Measurements from ENCODE around the gene ITGAD.
"Not testable (repeated sequence)": the region's sequence is repeated elsewhere in the genome, so short reads cannot be mapped to it uniquely, and the experiment has no call there.

ITGAD gene

DNA sequence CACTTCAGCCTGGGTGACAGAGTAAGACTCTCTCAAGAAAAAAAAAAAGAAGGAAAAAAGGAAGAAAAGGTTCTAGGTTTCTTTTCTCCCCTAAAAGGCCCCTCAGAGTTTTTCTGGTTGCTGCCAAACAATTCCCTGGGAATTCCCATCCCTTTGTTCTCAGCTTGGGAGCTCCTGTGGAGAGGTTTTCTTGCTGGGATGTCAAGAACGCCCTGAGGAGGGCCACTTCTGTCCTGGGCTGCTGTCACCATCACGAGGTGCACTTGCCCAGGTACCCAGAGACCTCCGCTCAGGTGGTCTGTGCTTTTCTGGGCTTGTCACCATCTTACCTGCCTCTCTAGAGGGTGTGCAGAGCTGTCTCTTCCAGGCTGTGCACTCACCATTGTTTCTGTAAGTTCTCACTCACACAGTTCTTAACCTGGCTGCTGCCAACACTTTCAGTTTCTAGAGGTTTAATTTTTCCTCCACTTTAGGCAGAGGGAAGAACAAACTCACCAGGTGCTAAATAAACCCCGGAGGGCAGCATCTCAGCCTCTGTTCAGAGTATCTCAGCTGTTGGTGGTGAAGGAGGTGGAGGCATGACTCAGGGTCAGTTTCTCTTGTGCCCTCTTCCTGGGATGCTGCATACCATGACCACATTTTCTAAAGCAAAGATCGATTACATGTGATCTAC, 37.4 kb downstream of the ITGAD start:
- no peak for DNase-seq (ENCODE audit: low read depth)

DNA sequence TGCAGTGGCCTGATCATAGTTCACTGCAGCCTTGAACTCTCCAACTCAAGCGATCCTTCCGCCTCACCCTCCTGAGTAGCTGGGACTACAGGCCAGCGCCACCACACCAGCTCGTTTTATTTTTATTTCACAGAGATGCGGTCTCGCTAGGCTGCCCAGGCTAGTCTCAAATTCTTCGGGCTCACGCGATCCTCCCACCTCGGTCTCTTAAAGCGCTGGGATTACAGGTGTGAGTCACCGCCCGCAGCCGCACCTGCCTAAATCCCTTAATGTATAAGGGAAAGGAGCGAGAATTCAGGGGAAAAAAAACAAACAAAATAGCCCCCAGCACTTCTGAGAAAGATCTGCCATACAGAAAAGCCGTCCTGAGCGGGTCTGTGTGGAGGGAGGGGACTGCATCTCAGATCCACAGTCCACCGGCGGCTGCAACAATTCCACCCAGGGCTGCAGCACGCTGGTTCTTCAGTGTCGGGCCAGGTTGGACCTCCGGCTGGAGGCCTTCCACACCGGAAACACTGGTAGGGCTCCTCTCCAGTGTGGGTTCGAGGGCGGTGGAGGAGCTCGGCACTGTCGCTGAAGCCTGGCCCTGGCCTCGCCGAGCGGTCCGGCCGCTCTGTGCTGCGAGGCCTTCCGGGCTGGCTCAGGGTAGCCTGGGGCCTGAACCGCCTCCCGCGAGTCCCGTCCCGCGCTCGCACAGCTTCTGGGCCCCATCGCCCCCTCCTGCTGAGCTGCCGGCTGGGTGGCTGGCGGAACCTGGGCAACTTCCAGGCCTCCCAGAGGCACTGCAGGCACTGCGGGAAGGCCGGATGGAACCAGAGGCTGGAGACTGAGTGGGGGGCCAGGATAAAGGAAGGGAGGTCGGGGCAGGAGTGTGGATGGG, 42.4 kb downstream of the ITGAD start:
- no peak for DNase-seq (ENCODE audit: low read depth)

DNA sequence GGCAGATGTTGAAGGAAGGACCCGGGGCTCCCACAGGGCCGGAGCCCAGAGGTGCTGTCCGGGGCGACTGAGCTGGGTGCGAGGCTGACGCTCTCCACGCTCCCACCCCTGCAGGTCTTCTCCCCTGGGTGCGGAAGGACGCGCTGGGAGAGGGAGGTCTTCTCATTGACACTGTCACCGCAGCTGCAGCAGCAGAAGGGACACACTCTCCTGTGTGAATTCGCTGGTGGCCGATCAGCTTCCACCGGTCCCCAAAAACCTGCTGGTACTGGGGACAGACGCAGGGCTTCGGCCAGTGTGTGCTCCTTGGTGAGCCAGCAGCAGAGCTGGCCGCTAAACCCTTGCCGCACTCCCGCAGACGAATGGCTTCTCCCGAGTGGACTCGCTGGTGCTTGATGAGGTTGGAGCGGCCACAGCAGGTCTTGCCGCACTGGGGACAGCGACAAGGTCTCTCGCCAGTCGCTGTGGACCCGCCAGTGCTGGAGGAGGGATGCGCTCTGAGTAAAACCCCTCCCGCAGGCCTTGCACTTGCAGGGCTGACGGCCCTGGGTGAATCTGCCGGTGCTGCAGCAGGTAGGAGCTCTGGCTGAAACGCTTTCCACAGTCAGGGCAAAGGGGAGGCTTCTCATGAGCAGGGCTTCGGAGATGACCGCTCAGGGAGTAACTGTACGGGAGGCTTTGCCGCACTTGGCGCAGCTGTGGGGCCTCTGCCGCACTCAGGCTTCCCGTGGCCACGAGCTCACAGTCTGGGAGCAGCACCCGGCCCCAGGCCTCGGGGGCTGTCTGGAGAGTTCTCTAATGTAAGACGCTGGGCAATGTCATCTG, 43.3 kb downstream of the ITGAD start:
- no peak for DNase-seq (ENCODE audit: low read depth)

DNA sequence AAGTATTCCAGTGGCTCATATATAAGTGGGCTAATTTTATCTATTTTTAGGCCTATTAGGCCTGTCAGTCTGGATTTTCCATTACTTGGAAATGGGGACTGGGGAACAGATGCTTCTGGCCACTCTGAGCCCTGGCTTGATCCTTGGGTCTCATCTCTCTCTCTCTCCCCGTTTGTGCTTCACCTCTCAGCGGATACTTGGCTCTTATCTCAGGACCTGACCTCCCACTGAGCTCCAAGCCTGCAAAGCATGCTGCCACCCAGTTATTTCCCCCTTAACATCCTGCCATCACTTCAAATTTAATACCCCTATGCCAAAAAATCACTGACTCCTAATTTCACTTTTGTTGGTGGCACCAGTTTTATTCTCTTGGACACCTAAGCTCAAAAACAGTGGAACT, 45.3 kb downstream of the ITGAD start:
- no peak for DNase-seq (ENCODE audit: low read depth)

DNA sequence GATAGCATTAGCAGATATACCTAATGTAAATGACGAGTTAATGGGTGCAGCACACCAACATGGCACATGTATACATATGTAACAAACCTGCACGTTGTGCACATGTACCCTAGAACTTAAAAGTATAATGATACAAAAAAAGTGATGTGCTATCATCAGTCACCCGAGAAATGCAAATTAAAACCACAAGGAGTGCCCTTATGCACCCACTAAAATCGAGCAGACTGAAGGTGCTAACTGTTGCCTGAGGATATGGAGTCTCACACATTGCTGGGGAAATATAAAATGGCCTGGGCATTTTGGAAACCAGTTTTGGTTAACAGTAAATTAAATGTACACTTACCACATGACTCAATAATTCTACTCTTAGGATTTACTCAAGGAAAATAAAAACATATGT, 45.9 kb downstream of the ITGAD start:
- not testable (repeated sequence) for DNase-seq (ENCODE audit: low read depth)

DNA sequence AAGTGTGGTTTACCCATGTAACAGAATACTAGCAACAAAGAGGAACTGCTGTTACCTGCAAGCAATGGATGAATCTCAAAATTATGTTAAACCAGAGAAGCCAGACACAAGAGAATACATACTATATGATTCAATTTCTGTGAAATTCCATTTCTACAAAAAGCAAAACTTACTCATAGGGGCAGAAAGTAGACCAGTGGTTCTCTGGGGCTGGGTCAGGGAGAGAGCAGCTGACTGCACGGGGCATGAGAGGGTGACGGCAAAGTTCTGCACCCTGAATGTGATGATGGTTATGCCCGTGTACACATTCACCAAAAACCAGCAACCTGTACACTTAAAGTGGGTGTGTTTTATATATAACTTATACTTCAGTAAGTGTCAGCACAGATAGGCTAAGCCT, 46.4 kb downstream of the ITGAD start:
- DNase-seq (ENCODE audit: low read depth), result no peak

DNA sequence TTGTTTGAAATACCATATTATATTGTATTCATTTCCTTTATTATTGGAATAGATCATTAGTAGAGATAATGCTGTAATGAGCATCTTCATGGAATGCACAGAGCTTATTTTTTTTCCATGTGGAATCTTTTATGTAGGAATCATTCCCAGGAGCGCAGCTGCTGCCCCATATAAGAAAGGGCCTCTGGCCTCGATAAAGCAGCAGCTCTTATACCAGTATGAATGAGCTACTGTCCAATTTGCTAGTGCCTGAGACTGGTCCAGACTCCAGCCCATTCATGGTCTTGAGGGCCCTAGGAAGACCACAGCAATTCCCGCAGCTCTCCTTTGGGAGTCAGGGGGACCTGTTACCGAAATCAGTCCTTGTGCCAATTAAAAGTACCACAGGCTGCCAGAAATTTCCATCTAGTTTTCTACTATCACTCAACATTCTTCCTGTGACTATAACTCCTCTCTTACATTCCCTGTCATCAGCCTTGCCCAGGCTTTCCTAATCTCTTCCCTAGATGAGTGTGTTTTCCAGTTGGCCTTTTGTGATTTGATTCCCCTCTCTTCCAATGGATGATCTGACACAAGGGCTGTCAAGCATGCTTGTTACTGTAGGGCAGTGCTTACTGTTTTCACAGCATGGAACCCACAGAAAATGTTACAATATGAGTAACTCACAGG, 47.5 kb downstream of the ITGAD start:
- no peak for DNase-seq (ENCODE audit: low read depth)

DNA sequence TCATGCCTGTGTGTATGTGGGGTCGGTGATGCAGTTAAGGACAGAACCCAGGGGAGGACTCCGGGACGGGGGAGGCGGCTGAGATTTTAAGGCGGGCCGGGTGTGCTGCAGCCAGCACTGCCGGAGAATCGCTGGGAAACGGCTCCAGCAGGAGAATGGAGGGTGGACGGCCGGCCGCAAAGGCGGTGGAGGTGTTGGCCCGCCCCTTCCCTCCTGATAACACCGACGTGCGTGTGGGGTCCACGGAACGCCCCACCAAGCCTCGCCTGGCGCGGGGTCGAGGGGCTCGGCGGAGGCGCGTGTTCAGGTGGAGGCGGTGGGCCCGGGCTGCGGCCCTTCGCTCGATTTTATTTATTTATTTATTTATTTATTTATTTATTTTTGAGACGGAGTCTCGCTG, 48.8 kb downstream of the ITGAD start:
- DNase-seq (ENCODE audit: low read depth), result no peak

DNA sequence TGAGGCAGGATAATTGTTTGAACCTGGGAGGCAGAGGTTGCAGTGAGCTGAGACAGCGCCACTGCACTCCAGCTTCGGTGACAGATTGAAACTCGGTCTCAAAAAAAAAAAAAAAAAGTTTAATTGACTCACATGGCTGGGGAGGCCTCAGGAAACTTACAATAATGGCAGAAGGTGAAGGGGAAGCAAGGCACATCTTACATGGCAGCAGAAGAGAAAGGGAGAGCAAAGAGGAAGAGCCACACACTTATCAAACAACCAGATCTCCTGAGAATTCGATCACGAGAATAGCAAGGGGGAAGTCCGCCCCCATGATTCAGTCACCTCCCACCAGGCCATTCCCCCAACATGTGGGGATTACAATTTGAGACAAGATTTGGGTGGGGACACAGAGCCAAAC, 52.8 kb downstream of the ITGAD start:
- DNase-seq (ENCODE audit: low read depth), result not testable (repeated sequence)

DNA sequence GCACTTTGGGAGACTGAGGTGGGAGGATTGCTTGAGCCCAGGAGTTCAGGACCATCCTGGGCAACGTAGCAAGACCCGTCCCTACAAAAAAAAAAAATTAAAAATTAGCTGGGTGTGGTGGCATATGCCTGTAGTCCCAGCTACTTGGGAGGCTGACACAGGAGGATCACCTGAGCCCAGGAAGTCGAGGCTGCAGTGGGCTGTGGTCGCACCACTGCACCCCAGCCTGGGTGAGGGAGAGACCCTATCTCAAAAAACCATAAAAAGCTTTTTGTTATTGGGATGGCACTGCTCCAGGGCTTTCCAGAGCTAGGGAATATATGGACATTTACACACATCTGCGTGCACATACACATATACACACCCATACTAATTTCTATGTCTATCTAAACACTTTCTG, 58.1 kb downstream of the ITGAD start:
- DNase-seq (ENCODE audit: low read depth), result no peak

DNA sequence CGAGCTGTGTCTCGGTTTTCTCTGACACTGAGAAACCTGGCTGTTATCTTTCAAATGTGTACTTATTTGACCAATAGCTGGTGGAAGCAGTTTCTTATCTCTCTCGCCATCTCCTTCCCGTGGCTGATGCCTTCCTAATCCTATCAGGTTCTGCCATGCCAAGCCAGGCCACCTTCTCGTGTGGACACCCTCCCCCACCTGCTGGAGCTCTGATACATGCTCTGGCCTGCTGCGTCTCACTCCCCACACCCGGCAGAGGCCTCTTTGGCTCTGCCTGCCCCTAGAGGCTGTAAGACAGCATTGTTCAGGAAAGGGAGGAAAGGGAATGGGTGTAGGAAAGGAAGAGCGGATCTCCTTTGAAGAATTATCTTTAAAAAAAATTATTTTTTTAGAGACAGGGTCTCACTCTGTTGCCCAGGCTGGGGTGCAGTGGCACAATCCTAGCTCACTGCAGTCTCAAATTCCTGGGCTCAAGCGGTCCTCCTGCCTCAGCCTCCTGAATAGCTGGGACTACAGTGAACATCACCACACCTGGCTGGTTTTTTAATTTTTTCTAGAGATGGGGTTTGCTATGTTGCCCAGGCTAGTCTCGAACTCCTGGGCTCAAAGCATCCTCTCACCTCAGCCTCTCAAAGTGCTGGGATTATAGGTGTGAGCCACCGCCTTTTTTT, 58.7 kb downstream of the ITGAD start:
- DNase-seq (ENCODE audit: low read depth), result no peak

DNA sequence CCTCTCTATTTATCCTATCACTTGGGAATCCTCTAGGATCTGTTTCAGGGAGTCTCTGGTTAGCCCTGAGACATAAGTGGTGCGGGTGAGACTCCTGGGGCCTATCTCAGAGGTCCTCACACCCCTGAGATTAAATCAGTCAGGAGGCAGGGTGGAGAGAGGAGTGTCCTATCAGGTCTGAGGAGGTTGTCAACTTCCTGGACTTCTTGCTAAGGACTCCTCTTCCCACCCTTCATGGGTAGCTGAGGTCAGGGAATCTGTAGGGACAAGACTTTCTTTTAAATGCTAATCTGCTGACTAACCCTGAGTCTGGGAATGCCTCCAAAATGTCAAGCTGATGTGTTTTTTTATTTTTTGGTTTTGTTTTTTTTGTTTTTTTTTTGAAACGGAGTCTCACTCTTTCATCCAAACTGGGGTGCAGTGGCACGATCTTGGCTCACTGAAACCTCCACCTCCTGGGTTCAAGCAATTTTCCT, 59.5 kb downstream of the ITGAD start:
- DNase-seq (ENCODE audit: low read depth), result no peak

DNA sequence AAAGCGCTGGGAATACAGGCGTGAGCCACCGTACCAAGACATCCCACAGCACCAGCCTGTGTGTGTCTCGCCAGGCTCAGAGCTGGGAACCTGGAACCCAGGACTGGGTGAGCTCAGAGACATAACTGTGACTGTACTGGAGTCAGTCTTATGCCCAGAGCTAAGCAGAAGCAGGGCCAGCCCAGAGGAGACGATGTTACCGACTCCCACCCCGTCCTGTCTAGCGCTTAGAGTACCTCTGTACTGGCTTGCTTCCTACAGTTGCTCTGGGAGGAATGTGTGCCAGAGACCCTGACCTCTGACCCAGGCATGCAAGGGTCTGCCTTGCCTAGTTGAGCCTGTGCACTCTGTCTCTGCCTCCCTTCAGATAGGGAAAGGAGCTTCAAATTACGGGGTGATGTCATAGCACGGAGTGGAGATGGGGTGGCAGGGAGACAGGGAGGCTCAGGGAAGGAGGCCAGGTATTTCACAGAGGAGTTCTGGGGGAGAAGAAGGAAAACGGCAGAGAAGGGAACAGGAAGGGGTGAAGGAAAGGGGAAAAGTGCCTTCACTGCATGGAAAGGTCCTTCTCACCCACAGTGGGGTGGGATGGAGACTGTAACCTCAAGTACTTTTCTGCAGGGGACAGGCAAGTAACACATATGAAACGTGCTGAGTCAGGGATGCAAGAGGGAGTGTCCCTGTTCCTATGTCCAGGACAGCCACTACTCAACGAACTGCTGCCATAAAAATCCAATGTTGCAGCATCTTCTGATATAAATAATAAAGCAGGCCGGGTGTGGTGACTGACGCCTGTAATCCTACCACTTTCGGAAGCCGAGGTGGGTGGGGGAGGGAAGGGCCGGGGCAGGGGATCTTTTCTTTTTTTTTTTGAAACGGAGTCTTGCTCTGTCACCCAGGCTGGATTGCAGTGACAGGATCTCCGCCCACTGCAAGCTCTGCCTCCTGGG, 60.4 kb downstream of the ITGAD start:
- no peak for DNase-seq (ENCODE audit: low read depth)

DNA sequence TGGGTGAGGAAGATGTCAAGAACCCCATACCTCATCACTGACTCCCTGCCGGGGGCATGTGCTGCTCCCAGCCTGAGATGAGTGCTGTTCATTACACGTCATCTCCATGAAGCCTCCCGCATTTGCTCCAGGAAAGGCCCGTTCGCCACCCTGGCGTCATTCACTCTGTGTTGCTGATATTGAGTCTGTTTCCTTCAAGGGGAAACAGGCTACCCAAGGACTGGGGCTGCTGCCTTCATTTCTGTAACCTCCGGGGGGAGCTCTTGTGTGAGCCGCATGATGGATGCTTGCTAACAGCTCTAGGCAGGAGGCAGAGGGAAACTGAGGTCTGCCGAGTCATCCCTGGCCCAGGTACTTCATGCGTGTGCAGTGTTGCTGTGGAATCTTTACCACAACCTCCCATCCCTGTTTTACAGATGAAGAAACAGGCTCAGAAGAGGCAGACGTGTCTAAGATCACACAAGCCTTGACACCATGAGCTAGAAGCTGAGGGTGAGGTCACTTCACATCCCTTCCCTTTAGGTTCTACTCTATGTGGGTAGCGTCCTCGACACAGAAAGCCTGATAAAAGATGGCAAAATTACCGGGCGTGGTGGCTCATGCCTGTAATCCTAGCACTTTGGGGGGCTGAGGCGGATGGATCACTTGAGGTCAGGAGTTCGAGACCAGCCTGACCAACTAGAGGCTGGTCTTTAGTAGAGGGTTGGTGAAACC, 62.6 kb downstream of the ITGAD start:
- DNase-seq (ENCODE audit: low read depth), result no peak

DNA sequence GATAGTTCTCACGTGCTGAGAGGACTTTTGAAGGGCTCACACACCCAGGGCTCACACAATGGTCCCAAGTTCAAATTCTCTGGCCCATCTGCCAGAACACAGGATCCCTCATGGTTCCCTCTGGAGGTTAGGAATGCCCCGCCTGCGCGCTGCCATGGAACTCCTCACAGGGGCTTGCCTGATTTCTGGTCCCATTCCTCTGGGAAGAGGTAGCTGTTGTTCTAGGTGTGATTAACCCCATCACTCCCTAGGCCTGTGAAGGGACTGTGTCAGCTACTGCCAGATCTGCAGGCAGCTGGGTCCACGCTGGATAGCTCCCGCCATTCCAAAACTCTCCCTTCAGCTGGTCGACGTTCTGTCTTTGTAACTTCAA, 63.8 kb downstream of the ITGAD start:
- no peak for DNase-seq (ENCODE audit: low read depth)

DNA sequence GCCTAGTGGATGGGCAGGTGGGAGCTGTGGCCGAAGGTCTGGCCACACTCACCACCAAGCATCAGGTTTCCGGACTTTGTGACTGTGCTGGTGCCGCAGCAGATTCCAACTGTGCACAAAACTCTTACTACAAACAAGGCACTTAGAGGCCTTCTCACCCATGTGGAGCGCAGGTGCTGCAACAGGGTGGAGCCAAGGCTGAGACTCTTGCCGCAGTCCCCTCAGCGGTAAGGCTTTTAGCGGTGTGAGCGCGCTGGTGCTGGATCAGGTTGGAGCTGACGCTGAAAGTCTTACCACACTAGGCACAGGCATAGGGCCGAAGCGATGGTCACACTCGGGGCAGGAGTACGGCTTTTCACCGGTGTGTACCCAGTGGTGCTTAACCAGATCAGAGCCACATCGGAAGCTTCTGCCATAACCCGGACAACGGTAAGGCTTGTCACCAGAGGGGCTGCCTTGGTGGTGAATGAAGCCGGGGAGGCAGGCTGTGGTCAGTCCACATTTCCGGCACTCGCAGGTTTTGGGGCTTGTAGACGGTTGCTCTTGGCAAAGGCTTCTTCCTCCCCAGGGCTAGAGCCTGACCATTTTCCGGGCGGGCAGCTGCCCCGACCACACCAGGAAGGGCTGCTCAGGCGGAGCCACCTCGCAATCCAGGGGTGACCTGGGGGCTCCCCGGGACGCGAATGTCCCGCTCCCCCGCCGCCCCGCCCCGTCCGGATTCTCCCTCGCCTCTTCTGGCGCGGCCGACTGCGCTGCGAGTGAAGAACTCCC, 65.1 kb downstream of the ITGAD start:
- no peak for DNase-seq (ENCODE audit: low read depth)

DNA sequence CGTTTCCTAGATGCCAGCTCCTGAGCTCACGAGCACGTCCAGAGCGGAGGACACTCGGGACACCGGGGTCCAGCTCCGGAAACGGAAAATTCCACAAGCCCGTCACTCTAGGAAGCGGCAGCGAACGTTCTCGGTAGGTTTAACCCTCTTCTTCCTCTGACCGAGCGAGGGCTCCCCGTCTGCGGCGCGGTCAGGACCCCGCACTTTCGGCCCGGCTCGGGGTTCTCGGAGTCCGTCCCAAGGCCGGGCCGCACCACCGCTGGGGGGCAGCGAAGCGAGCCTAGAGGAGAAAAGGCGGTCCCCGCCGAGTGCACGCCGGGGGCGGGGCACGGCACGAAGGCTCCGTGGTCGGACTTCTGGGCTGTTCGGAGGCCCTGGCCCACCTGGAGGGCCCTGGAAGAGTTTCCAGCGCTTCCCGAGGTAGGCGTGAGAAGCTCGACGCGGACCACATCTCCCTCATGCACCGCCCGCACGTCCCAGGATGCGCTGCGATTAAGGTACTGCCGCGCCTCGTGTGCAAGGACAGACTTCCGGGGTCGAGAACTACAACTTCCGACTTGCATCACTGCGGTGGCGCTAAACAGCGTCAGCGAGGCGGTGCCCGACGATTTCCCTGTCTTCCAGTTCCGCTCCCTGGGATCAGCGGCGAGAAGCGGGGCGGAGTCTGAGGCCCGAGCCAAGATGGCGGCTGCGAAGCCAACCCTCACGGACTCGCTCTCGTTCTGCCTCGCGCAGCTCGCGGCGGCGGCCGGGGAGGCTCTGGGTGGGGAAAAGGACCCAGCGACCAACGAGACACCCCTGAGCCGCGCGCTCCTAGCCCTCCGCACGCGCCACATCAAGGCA, 65.9 kb downstream of the ITGAD start, which contains the start of gene ARMC5:
ARMC5 (plus strand) TSS at position 658 of the 843 bp plus-strand sequence; CDS start at position 682, 24 bp downstream.
- DNase-seq (ENCODE audit: low read depth), result peak; percentile 87

Measured in stimulated activated CD8-positive, alpha-beta memory T cell treated with anti-CD3 and anti-CD28 coated beads, Interleukin-15, amount 100 ng/mL, for 24 hours (primary cell).